Measurements from ENCODE around the gene MEF2B.

MEF2B gene

DNA sequence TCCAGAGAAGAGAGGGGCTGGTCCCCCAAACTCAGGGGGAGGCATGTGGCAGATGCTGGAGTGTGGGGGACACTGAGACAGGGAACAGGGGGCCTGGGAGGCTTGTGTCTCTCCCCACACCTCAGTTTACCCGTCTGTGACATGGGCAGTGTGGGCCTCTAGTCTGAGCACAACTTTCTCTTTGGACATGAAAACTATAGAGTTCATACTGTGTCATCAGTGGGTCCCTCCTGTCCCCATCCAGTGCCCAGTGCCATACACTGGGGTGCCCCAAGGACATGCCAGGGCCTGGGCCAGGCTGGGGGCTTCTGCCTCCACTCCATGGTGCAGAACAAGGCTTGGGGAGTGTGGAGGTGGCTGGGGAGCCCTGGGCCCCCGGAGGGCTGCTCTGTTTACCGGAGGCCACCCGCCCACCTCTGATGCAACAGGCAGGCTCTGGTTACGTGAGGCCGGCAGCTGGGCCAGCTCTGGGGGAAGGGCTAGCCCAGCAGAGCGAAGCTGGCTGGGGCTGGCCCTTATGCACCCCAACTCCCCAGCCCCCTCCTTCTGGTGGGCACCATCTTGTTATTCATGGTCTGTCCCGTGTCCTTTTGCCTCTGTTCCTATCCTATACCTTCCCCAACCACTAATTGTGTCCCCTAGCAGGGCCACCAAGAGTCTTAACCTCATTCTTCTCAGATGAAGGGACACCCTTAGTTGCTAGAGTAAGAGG lies 1.9 kb upstream of the MEF2B start:
- H3K27me3 ChIP-seq: no peaks in the 10 kb centered on the region
- TF ChIP-seq CTCF (IDR thresholded peaks at IDR 0.05; ENCODE audit: low read depth, low read length): no peak
- no peak overlapping the region for H3K4me3 ChIP-seq (ENCODE audit: low read depth, low read length)
- no peaks in the 10 kb centered on the region for H3K36me3 ChIP-seq
- no peak for DNase-seq
- H3K9me3 ChIP-seq: no peaks in the 10 kb centered on the region
- H3K4me1 ChIP-seq: no peaks in the 10 kb centered on the region

GRCh38 chr19:19170873-19171672 lies 1.0 kb upstream of the MEF2B start:
- TF ChIP-seq CTCF (IDR thresholded peaks at IDR 0.05; ENCODE audit: low read depth, low read length): no peak
- no peak overlapping the region for H3K4me3 ChIP-seq (ENCODE audit: low read depth, low read length)
- no peak for DNase-seq
- no peaks in the 10 kb centered on the region for H3K9me3 ChIP-seq
- H3K27me3 ChIP-seq: no peaks in the 10 kb centered on the region
- no peaks in the 10 kb centered on the region for H3K4me1 ChIP-seq
- no peaks in the 10 kb centered on the region for H3K36me3 ChIP-seq

GRCh38 chr19:19169236-19170052 lies 619 bp downstream of the MEF2B start:
- H3K36me3 ChIP-seq: no peaks in the 10 kb centered on the region

DNA sequence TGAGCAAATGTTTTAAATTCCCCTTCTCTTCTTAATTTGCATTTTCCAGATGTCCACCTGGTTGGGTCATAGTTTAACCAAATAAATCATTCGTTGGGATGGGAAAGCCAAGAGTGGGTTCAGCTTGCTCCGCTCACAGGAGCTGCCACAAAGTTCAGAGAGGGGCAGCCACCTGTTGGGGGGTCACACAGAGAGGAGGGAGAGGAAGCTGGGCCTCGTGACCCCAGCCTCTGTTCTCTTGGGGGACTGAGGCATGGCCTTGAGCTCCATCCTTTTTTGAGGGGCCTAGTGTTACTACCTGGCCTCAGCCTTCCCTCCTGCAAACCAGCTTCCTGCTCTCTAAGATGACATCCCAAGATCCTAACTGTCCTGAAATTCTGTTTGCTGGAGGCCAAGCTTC lies 2.5 kb downstream of the MEF2B start:
- no peak for DNase-seq

More at GRCh38 chr19:19169236-19170052, 619 bp downstream of the MEF2B start:
- no peaks in the 10 kb centered on the region for H3K4me1 ChIP-seq
- no peak overlapping the region for H3K4me3 ChIP-seq (ENCODE audit: low read depth, low read length)
- H3K9me3 ChIP-seq: no peaks in the 10 kb centered on the region
- no peaks in the 10 kb centered on the region for H3K27me3 ChIP-seq
- no peak for TF ChIP-seq CTCF (IDR thresholded peaks at IDR 0.05; ENCODE audit: low read depth, low read length)
- no peak for DNase-seq

DNA sequence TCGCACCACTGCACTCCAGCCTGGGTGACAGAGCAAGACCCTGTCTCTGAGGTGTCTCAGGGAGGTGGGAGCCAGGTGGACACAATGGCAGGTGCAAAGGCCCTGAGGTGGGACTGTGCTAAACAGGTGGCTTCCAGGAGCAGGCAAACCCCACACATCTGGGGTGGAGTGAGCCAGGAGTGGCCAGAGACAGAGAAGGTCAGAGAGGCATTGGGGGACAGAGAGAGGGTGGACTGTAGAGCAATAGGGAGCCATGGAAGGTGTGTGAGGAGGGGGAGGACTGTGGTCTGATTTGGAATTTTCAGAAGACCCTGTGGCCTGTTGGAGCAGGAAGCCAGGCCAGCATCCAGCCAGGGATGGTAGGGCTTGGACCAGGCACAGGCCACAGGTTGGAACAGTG lies 4.7 kb downstream of the MEF2B start:
- Histone ChIP-seq H3K4me1 (no peaks in the 10 kb centered on the region), H3K4me3 (ENCODE audit: low read depth, low read length) (no peak overlapping the region), H3K27me3 (no peaks in the 10 kb centered on the region), H3K9me3 (no peaks in the 10 kb centered on the region), H3K36me3 (no peaks in the 10 kb centered on the region)
- no peak for TF ChIP-seq CTCF (IDR thresholded peaks at IDR 0.05; ENCODE audit: low read depth, low read length)
- DNase-seq: no peak

More for the DNA sequence above, 2.5 kb downstream of the MEF2B start:
- H3K4me3 ChIP-seq (ENCODE audit: low read depth, low read length): no peak overlapping the region
- no peaks in the 10 kb centered on the region for H3K27me3 ChIP-seq
- no peaks in the 10 kb centered on the region for H3K4me1 ChIP-seq
- TF ChIP-seq CTCF (IDR thresholded peaks at IDR 0.05; ENCODE audit: low read depth, low read length): no peak
- H3K9me3 ChIP-seq: no peaks in the 10 kb centered on the region
- no peaks in the 10 kb centered on the region for H3K36me3 ChIP-seq
